ENCODE measurements around the gene ARSG.
"Not testable (repeated sequence)": the region's sequence is repeated elsewhere in the genome, so short reads cannot be mapped to it uniquely, and the experiment has no call there.

The ARSG gene

GRCh38 chr17:68307443-68307842, 16.1 kb downstream of the ARSG start:
- DNase-seq: no peak

- DNase-seq: not testable (repeated sequence)
Observed at GRCh38 chr17:68308486-68308885, 17.2 kb downstream of the ARSG start.

- DNase-seq: not testable (repeated sequence)
Observed at GRCh38 chr17:68309066-68309670, 17.9 kb downstream of the ARSG start.

GRCh38 chr17:68310152-68310551, 18.9 kb downstream of the ARSG start:
- DNase-seq: peak; percentile 39

GRCh38 chr17:68314916-68315535, 23.7 kb downstream of the ARSG start:
- DNase-seq: peak; percentile 47

GRCh38 chr17:68315930-68316329, 24.6 kb downstream of the ARSG start:
- no peak for DNase-seq

GRCh38 chr17:68317458-68317857, 26.2 kb downstream of the ARSG start:
- no peak for DNase-seq

GRCh38 chr17:68318103-68318991, 27.1 kb downstream of the ARSG start:
- DNase-seq: no peak

GRCh38 chr17:68319410-68320162, 28.3 kb downstream of the ARSG start:
- DNase-seq: no peak

- DNase-seq: no peak
Observed at GRCh38 chr17:68320311-68320865, 29.1 kb downstream of the ARSG start.

- DNase-seq: no peak
Observed at GRCh38 chr17:68320943-68321555, 29.8 kb downstream of the ARSG start.

GRCh38 chr17:68321556-68321954, 30.3 kb downstream of the ARSG start:
- DNase-seq: no peak

GRCh38 chr17:68322630-68323029, 31.3 kb downstream of the ARSG start:
- DNase-seq: no peak

GRCh38 chr17:68324114-68324513, 32.8 kb downstream of the ARSG start:
- no peak for DNase-seq

- no peak for DNase-seq
Observed at GRCh38 chr17:68324654-68325336, 33.5 kb downstream of the ARSG start.

- no peak for DNase-seq
Observed at GRCh38 chr17:68325961-68326360, 34.7 kb downstream of the ARSG start.

- no peak for DNase-seq
Observed at GRCh38 chr17:68326681-68327080, 35.4 kb downstream of the ARSG start.

- DNase-seq: no peak
Observed at GRCh38 chr17:68327823-68328557, 36.7 kb downstream of the ARSG start.

GRCh38 chr17:68328676-68329075, 37.4 kb downstream of the ARSG start:
- no peak for DNase-seq

GRCh38 chr17:68329331-68329730, 38.0 kb downstream of the ARSG start:
- DNase-seq: no peak

- not testable (repeated sequence) for DNase-seq
Observed at GRCh38 chr17:68331932-68332331, 40.6 kb downstream of the ARSG start.

Data from CD4-positive, alpha-beta T cell treated with Interleukin-17A for 1 hour (primary cell).